Neural cell (in vitro differentiated cells): ENCODE results near the gene CD300LB. TPM values are rescaled to one million over a fixed set of nuclear protein-coding genes. Genes with fewer than 3 reads are reported as not detected.

ENCODE experiments used
- H2AFZ ChIP-seq: fragments of 200-600, 300-800 bp; sonication (generic), shearing (Covaris generic); 2 replicates; pipeline ENCODE4 v1.6.0; 2014; ENCODE audit warnings: low read depth, mild to moderate bottlenecking, antibody characterized with exemption, low read length, moderate library complexity
- H3F3A ChIP-seq: fragments of 200-600 bp; shearing (Covaris generic); 2 replicates; pipeline ENCODE4 v1.6.1; 2016; ENCODE audit warnings: mild to moderate bottlenecking, moderate library complexity, mixed read lengths, antibody characterized with exemption, low read length; ENCODE audit not compliant: insufficient read depth, poor library complexity, severe bottlenecking
- H3K27ac ChIP-seq: fragments of 200-600, 300-800 bp; sonication (generic), shearing (Covaris generic); 2 replicates; pipeline ENCODE4 v1.5.1; 2014; ENCODE audit warnings: mild to moderate bottlenecking, low read length, moderate library complexity
- H3K27me3 ChIP-seq: fragments of 300-800, 200-600 bp; sonication (generic), shearing (Covaris generic); 2 replicates; pipeline ENCODE4 v1.6.0; 2014; ENCODE audit warnings: mild to moderate bottlenecking, low read depth, low read length, moderate library complexity; ENCODE audit not compliant: insufficient read depth
- H3K36me3 ChIP-seq: fragments of 300-800, 200-600 bp; sonication (generic), shearing (Covaris generic); 2 replicates; pipeline ENCODE4 v1.5.1; 2014; ENCODE audit warnings: mild to moderate bottlenecking, antibody characterized with exemption, low read length, moderate library complexity; ENCODE audit not compliant: insufficient read depth
- H3K4me2 ChIP-seq: fragments of 300-800, 200-600 bp; sonication (generic), shearing (Covaris generic); 2 replicates; pipeline ENCODE4 v1.6.0; 2014; ENCODE audit warnings: mild to moderate bottlenecking, low read length
- H3K4me3 ChIP-seq: fragments of 300-800, 200-600 bp; sonication (generic), shearing (Covaris generic); 2 replicates; pipeline ENCODE4 v1.5.1; 2014; ENCODE audit warnings: mild to moderate bottlenecking, low read length, moderate library complexity
- H3K79me2 ChIP-seq: fragments of 200-600 bp; shearing (Covaris generic); replicated peaks from 2 replicates; pipeline ENCODE4 v1.6.0; 2014; ENCODE audit warnings: mild to moderate bottlenecking, low read length, moderate library complexity; ENCODE audit not compliant: insufficient read depth
- H3K9ac ChIP-seq: fragments of 300-800, 200-600 bp; sonication (generic), shearing (Covaris generic); 2 replicates; pipeline ENCODE4 v1.6.1; 2016; ENCODE audit warnings: mild to moderate bottlenecking, low read length, mixed read lengths
- H3K9me2 ChIP-seq: fragments of 200-600 bp; shearing (Covaris generic); 2 replicates; pipeline ENCODE4 v1.6.1; 2016; ENCODE audit warnings: mild to moderate bottlenecking, low read length, mixed read lengths; ENCODE audit not compliant: insufficient read depth
- H3K9me3 ChIP-seq: fragments of 200-600, 300-800 bp; sonication (generic), shearing (Covaris generic); 2 replicates; pipeline ENCODE4 v1.6.1; 2016; ENCODE audit warnings: mild to moderate bottlenecking, mixed run types, low read length, moderate library complexity, mixed read lengths
- H4K20me1 ChIP-seq: fragments of 200-600 bp; shearing (Covaris generic); 2 replicates; pipeline ENCODE4 v1.6.1; 2016; ENCODE audit warnings: mild to moderate bottlenecking, mixed run types; ENCODE audit not compliant: insufficient read depth
- EP300 ChIP-seq: fragments of 450-650 bp; conservative IDR thresholded peaks from 2 replicates; pipeline ENCODE4 v1.6.1; 2014; ENCODE audit warnings: antibody characterized with exemption, mild to moderate bottlenecking, moderate library complexity; ENCODE audit not compliant: poor library complexity, severe bottlenecking
- EZH2 ChIP-seq: fragments of 200-600, 300-800 bp; shearing (Covaris generic), sonication (generic); IDR thresholded peaks from 2 replicates; pipeline ENCODE4 v1.6.1; 2014; ENCODE audit warnings: antibody characterized with exemption, low read length, borderline replicate concordance, mild to moderate bottlenecking; ENCODE audit not compliant: insufficient read depth, poor library complexity, severe bottlenecking
- MXI1 ChIP-seq: fragments of 450-650 bp; conservative IDR thresholded peaks from 2 replicates; pipeline ENCODE4 v1.6.1; 2014; ENCODE audit warnings: antibody characterized with exemption, mild to moderate bottlenecking; ENCODE audit not compliant: poor library complexity, severe bottlenecking
- POLR2AphosphoS5 ChIP-seq: IDR thresholded peaks from 2 replicates; pipeline ENCODE4 v1.6.1; 2012
- RAD21 ChIP-seq: fragments of 450-650 bp; conservative IDR thresholded peaks from 2 replicates; pipeline ENCODE4 v1.6.1; 2014; ENCODE audit warnings: antibody characterized with exemption, mild to moderate bottlenecking, moderate library complexity
- SMC3 ChIP-seq: fragments of 450-650 bp; conservative IDR thresholded peaks from 2 replicates; pipeline ENCODE4 v1.6.1; 2014; ENCODE audit warnings: antibody characterized with exemption, mild to moderate bottlenecking, moderate library complexity; ENCODE audit not compliant: poor library complexity
- TAF1 ChIP-seq: IDR thresholded peaks from 2 replicates; pipeline ENCODE4 v1.6.1; 2012; ENCODE audit warnings: low read depth
- polyA plus RNA-seq: library from polyadenylated mRNA; depleted of rRNA; stranded (reverse); fragments of >200 nt; gene quantifications from 2 replicates; pipeline ENCODE4 v1.2.3, GENCODE V29; 2014
- TF ChIP-seq, protein P1 (sequence below): fragments of 450-650 bp; IDR thresholded peaks from 2 replicates; pipeline ENCODE4 v1.5.1; 2014; ENCODE audit warnings: antibody characterized with exemption, mild to moderate bottlenecking, moderate library complexity; ENCODE audit not compliant: poor library complexity, severe bottlenecking
- TF ChIP-seq, protein P2 (sequence below): IDR thresholded peaks from 2 replicates; pipeline ENCODE4 v1.6.1; 2012; ENCODE audit warnings: borderline replicate concordance

CD300LB gene
- polyA plus RNA-seq, 1 donor from 2014 or later = not detected

GRCh38 chr17:74569020-74570003 lies 38.0 kb upstream of the CD300LB start:
- no peak for TF ChIP-seq EP300
- TF ChIP-seq EZH2 = no peak
- TF ChIP-seq POLR2AphosphoS5 = no peak
- TF ChIP-seq, protein P1, sequence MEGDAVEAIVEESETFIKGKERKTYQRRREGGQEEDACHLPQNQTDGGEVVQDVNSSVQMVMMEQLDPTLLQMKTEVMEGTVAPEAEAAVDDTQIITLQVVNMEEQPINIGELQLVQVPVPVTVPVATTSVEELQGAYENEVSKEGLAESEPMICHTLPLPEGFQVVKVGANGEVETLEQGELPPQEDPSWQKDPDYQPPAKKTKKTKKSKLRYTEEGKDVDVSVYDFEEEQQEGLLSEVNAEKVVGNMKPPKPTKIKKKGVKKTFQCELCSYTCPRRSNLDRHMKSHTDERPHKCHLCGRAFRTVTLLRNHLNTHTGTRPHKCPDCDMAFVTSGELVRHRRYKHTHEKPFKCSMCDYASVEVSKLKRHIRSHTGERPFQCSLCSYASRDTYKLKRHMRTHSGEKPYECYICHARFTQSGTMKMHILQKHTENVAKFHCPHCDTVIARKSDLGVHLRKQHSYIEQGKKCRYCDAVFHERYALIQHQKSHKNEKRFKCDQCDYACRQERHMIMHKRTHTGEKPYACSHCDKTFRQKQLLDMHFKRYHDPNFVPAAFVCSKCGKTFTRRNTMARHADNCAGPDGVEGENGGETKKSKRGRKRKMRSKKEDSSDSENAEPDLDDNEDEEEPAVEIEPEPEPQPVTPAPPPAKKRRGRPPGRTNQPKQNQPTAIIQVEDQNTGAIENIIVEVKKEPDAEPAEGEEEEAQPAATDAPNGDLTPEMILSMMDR = no peak
- TF ChIP-seq SMC3 = no peak
- no peak for TF ChIP-seq TAF1
- no peak for TF ChIP-seq RAD21
- TF ChIP-seq MXI1 = no peak
- TF ChIP-seq, protein P2, sequence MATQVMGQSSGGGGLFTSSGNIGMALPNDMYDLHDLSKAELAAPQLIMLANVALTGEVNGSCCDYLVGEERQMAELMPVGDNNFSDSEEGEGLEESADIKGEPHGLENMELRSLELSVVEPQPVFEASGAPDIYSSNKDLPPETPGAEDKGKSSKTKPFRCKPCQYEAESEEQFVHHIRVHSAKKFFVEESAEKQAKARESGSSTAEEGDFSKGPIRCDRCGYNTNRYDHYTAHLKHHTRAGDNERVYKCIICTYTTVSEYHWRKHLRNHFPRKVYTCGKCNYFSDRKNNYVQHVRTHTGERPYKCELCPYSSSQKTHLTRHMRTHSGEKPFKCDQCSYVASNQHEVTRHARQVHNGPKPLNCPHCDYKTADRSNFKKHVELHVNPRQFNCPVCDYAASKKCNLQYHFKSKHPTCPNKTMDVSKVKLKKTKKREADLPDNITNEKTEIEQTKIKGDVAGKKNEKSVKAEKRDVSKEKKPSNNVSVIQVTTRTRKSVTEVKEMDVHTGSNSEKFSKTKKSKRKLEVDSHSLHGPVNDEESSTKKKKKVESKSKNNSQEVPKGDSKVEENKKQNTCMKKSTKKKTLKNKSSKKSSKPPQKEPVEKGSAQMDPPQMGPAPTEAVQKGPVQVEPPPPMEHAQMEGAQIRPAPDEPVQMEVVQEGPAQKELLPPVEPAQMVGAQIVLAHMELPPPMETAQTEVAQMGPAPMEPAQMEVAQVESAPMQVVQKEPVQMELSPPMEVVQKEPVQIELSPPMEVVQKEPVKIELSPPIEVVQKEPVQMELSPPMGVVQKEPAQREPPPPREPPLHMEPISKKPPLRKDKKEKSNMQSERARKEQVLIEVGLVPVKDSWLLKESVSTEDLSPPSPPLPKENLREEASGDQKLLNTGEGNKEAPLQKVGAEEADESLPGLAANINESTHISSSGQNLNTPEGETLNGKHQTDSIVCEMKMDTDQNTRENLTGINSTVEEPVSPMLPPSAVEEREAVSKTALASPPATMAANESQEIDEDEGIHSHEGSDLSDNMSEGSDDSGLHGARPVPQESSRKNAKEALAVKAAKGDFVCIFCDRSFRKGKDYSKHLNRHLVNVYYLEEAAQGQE = no peak
- H2AFZ ChIP-seq = no peak overlapping the region

GRCh38 chr17:74568106-74568873 lies 37.0 kb upstream of the CD300LB start:
- Histone ChIP-seq H3K36me3 (no peaks in the 10 kb centered on the region), H3K4me3 (no peak overlapping the region), H3K9me2 (no peaks in the 10 kb centered on the region), H3F3A (no peaks in the 10 kb centered on the region), H3K4me2 (no peak overlapping the region), H3K79me2 (no peaks in the 10 kb centered on the region), H3K27me3 (no peaks in the 10 kb centered on the region), H4K20me1 (no peaks in the 10 kb centered on the region), H3K9me3 (no peaks in the 10 kb centered on the region), H3K9ac (no peak overlapping the region), H2AFZ (no peak overlapping the region), H3K27ac (no peak overlapping the region)
- TF ChIP-seq RAD21 (no peak), EP300 (no peak), TAF1 (no peak), SMC3 (no peak), EZH2 (no peak), POLR2AphosphoS5 (no peak), MXI1 (no peak)
- TF ChIP-seq, protein P2 = no peak
- TF ChIP-seq, protein P1 = no peak

More at GRCh38 chr17:74569020-74570003, 38.0 kb upstream of the CD300LB start:
- H3K9me2 ChIP-seq = no peaks in the 10 kb centered on the region
- no peaks in the 10 kb centered on the region for H4K20me1 ChIP-seq
- H3K9me3 ChIP-seq = no peaks in the 10 kb centered on the region
- no peaks in the 10 kb centered on the region for H3F3A ChIP-seq
- H3K27me3 ChIP-seq = no peaks in the 10 kb centered on the region
- H3K9ac ChIP-seq = no peak overlapping the region
- no peak overlapping the region for H3K27ac ChIP-seq
- H3K4me2 ChIP-seq = no peak overlapping the region
- H3K79me2 ChIP-seq = no peaks in the 10 kb centered on the region
- no peak overlapping the region for H3K4me3 ChIP-seq
- H3K36me3 ChIP-seq = no peaks in the 10 kb centered on the region
